ENCODE measurements around the gene ING4.

Gene ING4

DNA sequence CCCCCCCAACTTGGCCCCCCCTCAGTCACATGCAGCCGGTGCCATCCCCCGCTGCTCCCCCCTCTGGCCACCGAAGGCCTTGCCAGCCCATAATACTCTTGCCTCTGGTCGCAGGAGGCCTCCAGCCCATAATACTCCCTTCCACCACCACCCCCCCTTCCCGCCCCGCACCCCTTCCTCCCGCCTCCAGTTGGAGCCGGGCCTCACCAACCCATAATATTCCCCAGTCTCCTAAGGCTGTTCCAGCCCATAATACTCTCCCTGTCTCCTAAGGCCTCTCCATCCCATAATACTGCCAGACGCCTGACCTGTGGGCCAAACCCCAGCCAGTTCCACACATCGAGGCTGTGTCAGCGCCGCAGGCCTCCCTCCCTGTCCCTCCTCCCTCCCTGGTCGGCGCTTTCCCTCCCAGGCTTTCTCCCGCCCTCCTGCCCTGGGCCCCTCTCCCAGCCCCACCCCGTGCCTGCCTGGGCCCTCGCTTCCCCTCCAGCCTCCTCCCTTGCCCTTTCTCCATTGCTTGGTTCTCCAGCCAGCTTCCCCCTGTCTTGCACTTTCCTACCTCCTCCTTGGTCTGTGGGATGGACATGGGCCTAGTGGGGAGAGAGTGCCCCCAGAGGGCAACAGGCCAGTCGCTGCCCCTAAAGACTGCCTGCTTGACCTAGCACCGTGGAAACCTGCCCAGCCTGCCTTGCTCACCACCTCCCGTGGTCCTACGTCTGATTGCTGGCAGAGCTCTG, 49.0 kb downstream of the ING4 start:
- TF ChIP-seq, protein P1, sequence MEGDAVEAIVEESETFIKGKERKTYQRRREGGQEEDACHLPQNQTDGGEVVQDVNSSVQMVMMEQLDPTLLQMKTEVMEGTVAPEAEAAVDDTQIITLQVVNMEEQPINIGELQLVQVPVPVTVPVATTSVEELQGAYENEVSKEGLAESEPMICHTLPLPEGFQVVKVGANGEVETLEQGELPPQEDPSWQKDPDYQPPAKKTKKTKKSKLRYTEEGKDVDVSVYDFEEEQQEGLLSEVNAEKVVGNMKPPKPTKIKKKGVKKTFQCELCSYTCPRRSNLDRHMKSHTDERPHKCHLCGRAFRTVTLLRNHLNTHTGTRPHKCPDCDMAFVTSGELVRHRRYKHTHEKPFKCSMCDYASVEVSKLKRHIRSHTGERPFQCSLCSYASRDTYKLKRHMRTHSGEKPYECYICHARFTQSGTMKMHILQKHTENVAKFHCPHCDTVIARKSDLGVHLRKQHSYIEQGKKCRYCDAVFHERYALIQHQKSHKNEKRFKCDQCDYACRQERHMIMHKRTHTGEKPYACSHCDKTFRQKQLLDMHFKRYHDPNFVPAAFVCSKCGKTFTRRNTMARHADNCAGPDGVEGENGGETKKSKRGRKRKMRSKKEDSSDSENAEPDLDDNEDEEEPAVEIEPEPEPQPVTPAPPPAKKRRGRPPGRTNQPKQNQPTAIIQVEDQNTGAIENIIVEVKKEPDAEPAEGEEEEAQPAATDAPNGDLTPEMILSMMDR (IDR thresholded peaks at IDR 0.05; ENCODE audit: insufficient read depth, low read depth, low read length, missing control alignments) = peak; percentile 6
- DNase-seq (ENCODE audit: low read depth) = peak; percentile 82
- no peak overlapping the region for H3K4me3 ChIP-seq (ENCODE audit: low read depth, low read length)

GRCh38 chr12:6613015-6613775, 49.7 kb downstream of the ING4 start:
- no peak overlapping the region for H3K4me3 ChIP-seq (ENCODE audit: low read depth, low read length)
- TF ChIP-seq, protein P1 (IDR thresholded peaks at IDR 0.05; ENCODE audit: insufficient read depth, low read depth, low read length, missing control alignments) = no peak
- DNase-seq (ENCODE audit: low read depth) = peak; percentile 75

DNA sequence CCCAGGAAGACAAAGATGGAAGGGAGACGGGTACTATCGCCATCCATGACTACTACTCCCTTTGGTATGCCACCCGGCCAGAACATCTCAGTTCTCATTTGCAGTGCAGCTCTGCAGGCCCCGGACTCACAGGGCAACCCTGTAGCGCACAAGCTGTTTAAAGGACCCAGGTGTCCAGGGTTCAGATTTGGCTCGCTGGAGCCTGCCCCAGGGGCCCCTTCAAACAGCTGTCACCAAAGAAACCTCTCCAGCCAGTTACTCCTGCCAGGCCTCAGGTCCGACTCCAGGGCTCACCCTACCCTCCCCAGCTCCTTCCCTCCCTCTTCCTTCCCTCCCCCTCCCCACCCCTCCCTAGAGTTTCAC, 50.3 kb downstream of the ING4 start:
- TF ChIP-seq, protein P1 (IDR thresholded peaks at IDR 0.05; ENCODE audit: insufficient read depth, low read depth, low read length, missing control alignments) = no peak
- no peak for DNase-seq (ENCODE audit: low read depth)
- no peak overlapping the region for H3K4me3 ChIP-seq (ENCODE audit: low read depth, low read length)

DNA sequence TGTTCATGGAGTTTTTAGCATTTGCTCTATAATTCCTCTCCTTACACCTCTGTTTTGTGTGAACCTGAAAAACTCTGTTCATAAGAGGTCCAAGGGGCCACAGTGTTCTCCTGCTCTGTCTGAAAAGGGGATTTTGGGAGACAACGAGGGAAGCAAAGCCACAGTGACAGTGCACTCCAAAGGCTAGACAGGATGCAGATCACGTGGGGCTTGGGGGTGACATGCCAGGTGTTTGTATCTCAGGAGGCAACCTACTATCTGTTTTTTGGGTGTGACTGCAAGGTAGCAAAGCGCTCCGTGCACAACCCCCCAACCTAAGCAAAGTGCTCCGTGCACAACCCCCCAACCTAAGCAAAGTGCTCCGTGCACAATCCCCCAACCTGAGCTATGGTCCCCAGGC, 50.7 kb downstream of the ING4 start:
- H3K4me3 ChIP-seq (ENCODE audit: low read depth, low read length) = no peak overlapping the region
- TF ChIP-seq, protein P1 (IDR thresholded peaks at IDR 0.05; ENCODE audit: insufficient read depth, low read depth, low read length, missing control alignments) = no peak
- no peak for DNase-seq (ENCODE audit: low read depth)

DNA sequence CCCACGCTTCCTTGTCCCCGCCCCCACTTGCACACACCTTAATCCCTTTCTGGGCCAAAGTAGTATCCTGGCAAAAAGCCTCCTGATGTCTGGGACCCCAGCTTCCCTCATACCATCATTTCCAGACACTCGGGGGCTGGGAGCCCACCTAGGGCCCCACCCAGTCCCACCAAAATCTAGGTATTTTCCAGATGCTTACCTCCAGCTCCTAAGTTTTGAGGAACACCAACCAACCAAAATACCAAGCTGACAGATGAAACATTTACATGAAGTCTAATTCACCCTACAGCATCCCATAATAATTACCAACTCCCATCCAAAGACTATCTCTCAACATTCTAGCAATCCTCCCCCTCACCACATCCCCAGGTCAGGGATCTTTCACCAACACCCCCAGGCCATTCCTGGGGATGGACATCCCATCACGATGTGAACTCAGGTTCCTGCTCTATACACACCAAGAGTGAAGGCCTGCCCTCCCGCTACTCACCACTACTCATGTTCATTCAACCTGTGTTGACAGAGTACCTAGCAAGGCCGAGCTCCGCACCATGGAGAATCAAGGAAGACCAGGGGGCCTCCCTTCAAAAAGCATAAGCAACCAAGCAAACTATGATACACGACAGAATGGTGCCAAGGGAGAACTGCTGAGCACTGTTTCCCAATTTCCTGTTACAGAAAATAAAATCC, 54.2 kb downstream of the ING4 start:
- DNase-seq (ENCODE audit: low read depth) = no peak
- no peak overlapping the region for H3K4me3 ChIP-seq (ENCODE audit: low read depth, low read length)
- TF ChIP-seq, protein P1 (IDR thresholded peaks at IDR 0.05; ENCODE audit: insufficient read depth, low read depth, low read length, missing control alignments) = no peak

DNA sequence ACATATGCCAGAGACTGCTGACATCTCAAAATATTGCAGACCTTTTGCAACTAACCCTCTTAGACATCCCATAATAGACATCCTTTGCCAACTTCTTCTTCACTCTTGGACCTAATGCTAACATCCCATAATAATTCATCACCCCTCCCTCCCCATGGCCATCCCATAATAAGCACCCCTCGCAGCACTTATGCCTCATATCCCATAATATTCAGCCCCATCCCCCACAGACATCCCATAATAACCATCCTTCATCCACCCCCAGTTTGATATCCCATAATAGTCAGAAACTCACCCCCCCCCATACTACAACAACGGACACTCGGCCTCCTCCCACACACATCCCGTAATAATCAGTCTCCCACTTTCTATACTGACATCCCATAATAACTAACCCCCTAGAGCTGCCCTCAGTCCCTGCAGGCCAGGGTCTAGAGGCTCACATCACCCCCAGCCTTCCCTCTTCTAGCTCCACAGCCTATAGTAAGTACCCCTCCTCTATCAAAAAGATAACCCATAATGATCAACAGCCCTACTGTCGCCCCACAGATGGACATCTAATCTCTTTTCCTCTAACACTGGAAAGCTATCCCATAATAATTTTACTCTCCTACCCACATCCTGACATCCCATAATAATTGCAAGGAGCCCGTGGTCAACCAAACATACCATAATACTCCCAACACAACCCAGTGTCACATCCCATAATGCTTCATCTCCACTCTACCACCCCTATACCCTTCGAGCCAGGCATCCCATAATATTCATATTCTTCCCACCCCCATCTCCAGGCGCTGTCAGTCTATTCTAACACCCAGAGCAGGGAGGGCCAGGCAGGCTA, 54.9 kb downstream of the ING4 start:
- DNase-seq (ENCODE audit: low read depth) = peak; percentile 92

More for the DNA sequence above, 54.9 kb downstream of the ING4 start:
- no peak overlapping the region for H3K4me3 ChIP-seq (ENCODE audit: low read depth, low read length)
- TF ChIP-seq, protein P1 (IDR thresholded peaks at IDR 0.05; ENCODE audit: insufficient read depth, low read depth, low read length, missing control alignments) = no peak

All from GM12865 (cell line).